H1 (cell line): ENCODE results near the gene SF3A2. TPM values are rescaled to one million over a fixed set of nuclear protein-coding genes. Genes with fewer than 3 reads are reported as not detected.
A peak's percentile ranks its signal among the peaks of the same experiment; 100 is the strongest.

ENCODE experiments used
- BCL11A ChIP-seq, 2 experiments: IDR thresholded peaks; one replicate each; pipeline ENCODE4 v1.6.1; 2011; ENCODE audit warnings: low read depth in 2 of 2, low read length in 2 of 2, mild to moderate bottlenecking in 2 of 2
- BRCA1 ChIP-seq: IDR thresholded peaks from 2 replicates; pipeline ENCODE4 v1.6.1; 2012; ENCODE audit warnings: low read depth, low read length, improper control_type of control experiment
- FOSL1 ChIP-seq: IDR thresholded peaks from 2 replicates; pipeline ENCODE4 v1.6.1; 2011; ENCODE audit warnings: mild to moderate bottlenecking, low read depth, low read length, moderate library complexity; ENCODE audit not compliant: insufficient read depth
- GABPA ChIP-seq: IDR thresholded peaks from 2 replicates; pipeline ENCODE4 v1.6.1; 2011; ENCODE audit warnings: mild to moderate bottlenecking, low read length, moderate library complexity, borderline replicate concordance; ENCODE audit not compliant: insufficient read depth
- PHF8 ChIP-seq: fragments of 200-600 bp; sonication (generic); conservative IDR thresholded peaks from 2 replicates; pipeline ENCODE4 v1.7.1; 2012; ENCODE audit warnings: low read depth, mild to moderate bottlenecking, inconsistent platforms, low read length, moderate library complexity
- RAD21 ChIP-seq, 2 experiments: IDR thresholded peaks in 1 of 2; conservative IDR thresholded peaks in 1 of 2; 2 replicates each; pipeline ENCODE4 v1.6.1; 2011; ENCODE audit warnings: low read depth in 2 of 2, low read length in 2 of 2, improper control_type of control experiment in 1 of 2, inconsistent platforms in 1 of 2, mild to moderate bottlenecking in 1 of 2, moderate library complexity in 1 of 2
- SUZ12 ChIP-seq: fragments of 200-600 bp; sonication (generic); IDR thresholded peaks from 2 replicates; pipeline ENCODE4 v1.6.1; 2012; ENCODE audit warnings: mild to moderate bottlenecking, inconsistent platforms, low read length, moderate library complexity, mixed read lengths
- TAF7 ChIP-seq: optimal IDR thresholded peaks from 2 replicates; pipeline ENCODE3; 2011; ENCODE audit warnings: low read depth, mild to moderate bottlenecking, inconsistent platforms, low read length, moderate library complexity, borderline replicate concordance
- polyA plus RNA-seq, 7 experiments: library from polyadenylated mRNA; depleted of rRNA in 3 of 7; stranded (reverse) in 5 of 7; unstranded in 2 of 7; fragments of >200 nt in 5 of 7; fragments of 200-250 nt in 2 of 7; gene quantifications; 1 replicate in 5 of 7; 2 replicates in 1 of 7; 4 replicates in 1 of 7; pipeline versions ENCODE4 v1.2.1 to v1.2.3, GENCODE V29; 2011 to 2013; ENCODE audit warnings: missing spikeins in 2 of 7, mixed read lengths in 2 of 7
- total RNA-seq: library from RNA; stranded (reverse); fragmentation: NEBNext Ultra II Directional; extraction: Animal tissue kit (Norgen Biotek cat#: 25700); gene quantifications from 2 replicates; pipeline ENCODE4 v1.2.1, GENCODE V29; 2021
- TF ChIP-seq, protein P1 (sequence below): IDR thresholded peaks from 2 replicates; pipeline ENCODE4 v1.6.1; 2012; ENCODE audit warnings: inconsistent platforms

The SF3A2 gene
- total and polyA plus RNA-seq, 2 of the 8 experiments (the other 6 are each of a cell fraction or from before 2014, with no cell fraction given), result 15.3 to 146 TPM

DNA sequence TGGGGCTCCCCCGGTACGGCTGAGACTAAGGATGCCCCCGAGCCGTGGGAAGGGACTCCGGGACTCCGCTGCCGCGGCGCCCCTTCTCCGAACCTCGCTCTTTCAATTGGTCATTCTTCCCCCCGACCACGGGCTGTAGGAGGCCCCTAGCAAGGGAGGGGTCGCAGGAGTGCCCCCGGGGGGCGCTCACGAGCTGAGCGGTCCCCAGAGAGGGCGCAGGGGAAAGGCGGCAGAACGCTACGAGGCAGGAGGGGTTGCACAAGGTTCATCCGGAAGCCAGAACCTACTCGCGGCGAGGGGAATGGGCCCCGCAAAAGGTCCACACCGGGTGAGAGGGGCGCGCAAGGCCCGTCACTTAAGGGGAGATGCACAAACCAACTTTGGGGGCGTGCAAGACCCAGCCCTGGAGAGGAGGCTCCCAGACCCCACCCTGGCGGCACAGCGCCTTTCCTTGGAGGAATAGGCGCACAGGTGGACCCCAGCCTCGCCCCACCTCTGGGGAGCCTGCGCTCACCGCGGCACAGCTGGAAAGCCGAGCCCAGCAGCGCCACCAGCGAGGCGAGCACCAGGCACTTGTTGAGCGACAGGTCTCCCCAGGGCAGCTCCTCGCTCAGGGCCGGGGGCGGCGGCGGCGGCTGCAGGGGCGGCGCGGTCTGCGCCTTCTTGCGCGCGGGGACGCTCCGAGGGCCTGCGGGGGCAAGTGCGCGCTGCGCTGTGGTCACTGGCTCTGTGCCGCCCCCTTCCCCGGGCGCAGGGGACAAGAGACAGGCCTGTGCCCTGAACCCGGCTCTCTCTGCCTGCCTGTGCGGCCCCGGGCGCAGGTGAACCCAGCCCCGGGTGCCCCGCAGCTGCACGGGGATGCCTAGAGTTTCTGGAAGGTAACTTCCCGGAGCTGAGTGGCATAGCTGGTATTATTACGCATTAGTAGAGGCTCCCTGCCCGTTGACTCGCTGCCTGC lies 16.8 kb downstream of the SF3A2 start (continued):
- TF ChIP-seq, protein P1, sequence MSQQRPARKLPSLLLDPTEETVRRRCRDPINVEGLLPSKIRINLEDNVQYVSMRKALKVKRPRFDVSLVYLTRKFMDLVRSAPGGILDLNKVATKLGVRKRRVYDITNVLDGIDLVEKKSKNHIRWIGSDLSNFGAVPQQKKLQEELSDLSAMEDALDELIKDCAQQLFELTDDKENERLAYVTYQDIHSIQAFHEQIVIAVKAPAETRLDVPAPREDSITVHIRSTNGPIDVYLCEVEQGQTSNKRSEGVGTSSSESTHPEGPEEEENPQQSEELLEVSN, result peak; percentile 78; the same call in 1 of the 2 replicates
- TF ChIP-seq SUZ12, result peak; percentile 43; the same call in 1 of the 2 replicates
- TF ChIP-seq BRCA1, result no peak
- TF ChIP-seq PHF8, result no peak
- no peak for TF ChIP-seq TAF7
- TF ChIP-seq RAD21 (IDR thresholded peaks at IDR 0.05 in 1 of 2, conservative IDR thresholded peaks at IDR 0.05 in 1 of 2; ENCODE audit: low read depth in 2 of 2, low read length in 2 of 2), result peak; percentile 30 to 50; a peak in 3 of 4 replicates
- peak; percentile 10; the same call in 1 of the 2 replicates for TF ChIP-seq GABPA
- TF ChIP-seq FOSL1, result no peak
- TF ChIP-seq BCL11A (IDR thresholded peaks at IDR 0.05; ENCODE audit: low read depth in 2 of 2, low read length in 2 of 2), result no peak
